8988T (cell line): ENCODE measurements around the gene RPL37.
"Not testable (repeated sequence)": the region's sequence is repeated elsewhere in the genome, so short reads cannot be mapped to it uniquely, and the experiment has no call there.

Source experiments
- DNase-seq: peaks from one replicate; pipeline ENCODE4 v3.0.0; 2011

RPL37 gene

GRCh38 chr5:40832345-40832744 is 2.7 kb downstream of the RPL37 start:
- no peak for DNase-seq

GRCh38 chr5:40831346-40832210 is 3.4 kb downstream of the RPL37 start:
- DNase-seq: no peak

- DNase-seq: no peak
These were observed 5.1 kb downstream of the RPL37 start for GRCh38 chr5:40829748-40830533.

GRCh38 chr5:40828690-40829661 is 6.0 kb downstream of the RPL37 start:
- no peak for DNase-seq

- no peak for DNase-seq
These were observed 6.9 kb downstream of the RPL37 start for GRCh38 chr5:40828021-40828631.

GRCh38 chr5:40827188-40827977 is 7.6 kb downstream of the RPL37 start:
- no peak for DNase-seq

GRCh38 chr5:40826489-40827187 is 8.4 kb downstream of the RPL37 start:
- no peak for DNase-seq

- DNase-seq: not testable (repeated sequence)
These were observed 9.5 kb downstream of the RPL37 start for GRCh38 chr5:40825461-40826043.

GRCh38 chr5:40823459-40823858 is 11.6 kb downstream of the RPL37 start:
- no peak for DNase-seq

- DNase-seq: no peak
These were observed 21.2 kb downstream of the RPL37 start for GRCh38 chr5:40813698-40814281.

GRCh38 chr5:40812125-40812524 is 22.9 kb downstream of the RPL37 start:
- DNase-seq: no peak

GRCh38 chr5:40801771-40802562 is 33.1 kb downstream of the RPL37 start:
- no peak for DNase-seq

- DNase-seq: no peak
These were observed 35.8 kb downstream of the RPL37 start for GRCh38 chr5:40799258-40799657.

- no peak for DNase-seq
These were observed 36.2 kb downstream of the RPL37 start for GRCh38 chr5:40798801-40799210.

- DNase-seq: peak; percentile 82
These were observed 36.8 kb downstream of the RPL37 start, which contains the start of gene PRKAA1 for GRCh38 chr5:40798012-40798800. PRKAA1 (minus strand) TSS chr5:40798374; CDS start chr5:40798189, 185 bp downstream.

- DNase-seq: peak; percentile 27
These were observed 37.6 kb downstream of the RPL37 start for GRCh38 chr5:40797273-40798011.

- no peak for DNase-seq
These were observed 38.5 kb downstream of the RPL37 start for GRCh38 chr5:40796487-40796889.
